Measurements from ENCODE around the gene SERTAD4.
A peak's percentile ranks its signal among the peaks of the same experiment; 100 is the strongest.

SERTAD4 gene

GRCh38 chr1:210250665-210250997 is 18.0 kb downstream of the SERTAD4 start:
- Histone ChIP-seq H3K4me3 (ENCODE audit: low read length) (peak overlapping the region; percentile 67), H3K4me1 (ENCODE audit: low read length) (peaks cover 21% of the 10 kb centered on the region), H3K36me3 (replicated peaks; ENCODE audit: insufficient read depth, low read length) (no peaks in the 10 kb centered on the region), H4K20me1 (ENCODE audit: insufficient read depth, low read length) (no peaks in the 10 kb centered on the region), H3K9ac (ENCODE audit: low read length) (no peak overlapping the region), H3K79me2 (ENCODE audit: low read length) (no peaks in the 10 kb centered on the region), H3K4me2 (ENCODE audit: low read depth, low read length) (peak overlapping the region; percentile 87), H3K9me2 (replicated peaks; ENCODE audit: insufficient read depth, low read length) (no peaks in the 10 kb centered on the region), H3F3A (ENCODE audit: insufficient read depth, low read length) (peaks cover 32% of the 10 kb centered on the region), H3K9me3 (replicated peaks; ENCODE audit: insufficient read depth, low read length) (no peaks in the 10 kb centered on the region), H3K27ac (ENCODE audit: low read length) (no peak overlapping the region; the same call in 1 of the 2 replicates), H2AFZ (ENCODE audit: low read length) (peak overlapping the region; percentile 63; the same call in 1 of the 2 replicates), H3K27me3 (replicated peaks; ENCODE audit: insufficient read depth, low read length) (no peaks in the 10 kb centered on the region)
- peak; percentile 18 for DNase-seq
- TF ChIP-seq CTCF (IDR thresholded peaks at IDR 0.05; ENCODE audit: low read length) (no peak), EZH2phosphoT487 (IDR thresholded peaks at IDR 0.05; ENCODE audit: low read length) (no peak), EZH2 (optimal IDR thresholded peaks at IDR 0.05; ENCODE audit: low read depth, low read length) (no peak)

GRCh38 chr1:210250998-210251679 is 18.5 kb downstream of the SERTAD4 start:
- no peaks in the 10 kb centered on the region for H3K36me3 ChIP-seq (replicated peaks; ENCODE audit: insufficient read depth, low read length)
- H2AFZ ChIP-seq (ENCODE audit: low read length): peak overlapping the region; percentile 75
- no peak overlapping the region; the same call in 1 of the 2 replicates for H3K9ac ChIP-seq (ENCODE audit: low read length)
- peak; percentile 81 for DNase-seq
- no peaks in the 10 kb centered on the region for H4K20me1 ChIP-seq (ENCODE audit: insufficient read depth, low read length)
- H3K27ac ChIP-seq (ENCODE audit: low read length): no peak overlapping the region; the same call in 1 of the 2 replicates
- TF ChIP-seq CTCF (IDR thresholded peaks at IDR 0.05; ENCODE audit: low read length) (no peak), EZH2phosphoT487 (IDR thresholded peaks at IDR 0.05; ENCODE audit: low read length) (no peak), EZH2 (optimal IDR thresholded peaks at IDR 0.05; ENCODE audit: low read depth, low read length) (no peak)
- H3K4me1 ChIP-seq (ENCODE audit: low read length): peaks cover 16% of the 10 kb centered on the region
- no peaks in the 10 kb centered on the region for H3K27me3 ChIP-seq (replicated peaks; ENCODE audit: insufficient read depth, low read length)
- no peaks in the 10 kb centered on the region for H3K9me3 ChIP-seq (replicated peaks; ENCODE audit: insufficient read depth, low read length)
- H3K79me2 ChIP-seq (ENCODE audit: low read length): no peaks in the 10 kb centered on the region
- H3F3A ChIP-seq (ENCODE audit: insufficient read depth, low read length): peaks cover 27% of the 10 kb centered on the region
- no peaks in the 10 kb centered on the region for H3K9me2 ChIP-seq (replicated peaks; ENCODE audit: insufficient read depth, low read length)
- H3K4me2 ChIP-seq (ENCODE audit: low read depth, low read length): peak overlapping the region; percentile 87
- peak overlapping the region; percentile 67 for H3K4me3 ChIP-seq (ENCODE audit: low read length)

- no peak for DNase-seq
- H2AFZ ChIP-seq (ENCODE audit: low read length): peak overlapping the region; percentile 75
- no peaks in the 10 kb centered on the region for H3K27me3 ChIP-seq (replicated peaks; ENCODE audit: insufficient read depth, low read length)
- H3K9me3 ChIP-seq (replicated peaks; ENCODE audit: insufficient read depth, low read length): no peaks in the 10 kb centered on the region
- no peak for TF ChIP-seq EZH2 (optimal IDR thresholded peaks at IDR 0.05; ENCODE audit: low read depth, low read length)
- no peak for TF ChIP-seq CTCF (IDR thresholded peaks at IDR 0.05; ENCODE audit: low read length)
- no peak for TF ChIP-seq EZH2phosphoT487 (IDR thresholded peaks at IDR 0.05; ENCODE audit: low read length)
- H3F3A ChIP-seq (ENCODE audit: insufficient read depth, low read length): peaks cover 19% of the 10 kb centered on the region
- H3K4me3 ChIP-seq (ENCODE audit: low read length): peak overlapping the region; percentile 67
- H3K27ac ChIP-seq (ENCODE audit: low read length): no peak overlapping the region
- H3K36me3 ChIP-seq (replicated peaks; ENCODE audit: insufficient read depth, low read length): no peaks in the 10 kb centered on the region
- no peaks in the 10 kb centered on the region for H3K9me2 ChIP-seq (replicated peaks; ENCODE audit: insufficient read depth, low read length)
- no peaks in the 10 kb centered on the region for H4K20me1 ChIP-seq (ENCODE audit: insufficient read depth, low read length)
- no peak overlapping the region; the same call in 1 of the 2 replicates for H3K9ac ChIP-seq (ENCODE audit: low read length)
- peak overlapping the region; percentile 87 for H3K4me2 ChIP-seq (ENCODE audit: low read depth, low read length)
- no peaks in the 10 kb centered on the region for H3K79me2 ChIP-seq (ENCODE audit: low read length)
- peaks cover 12% of the 10 kb centered on the region for H3K4me1 ChIP-seq (ENCODE audit: low read length)
These were observed 19.3 kb downstream of the SERTAD4 start for GRCh38 chr1:210251680-210252490.

All from MM.1S (cell line).